Liver (tissue), 9 donors: ENCODE data around the gene PLPP3. TPM values are rescaled to one million over a fixed set of nuclear protein-coding genes. Genes with fewer than 3 reads are reported as not detected.

ENCODE experiments used
- DNase-seq: peaks from one replicate; pipeline ENCODE4 v3.0.0-alpha.2; 2017; ENCODE audit warnings: low spot score
- H3K27ac ChIP-seq, 2 donors: one replicate each; pipeline ENCODE4 v1.7.0; 2013; ENCODE audit warnings: inconsistent platforms in 2 of 2, low read length in 2 of 2, control low read depth in 1 of 2, low read depth in 1 of 2, mild to moderate bottlenecking in 1 of 2
- H3K27me3 ChIP-seq, 4 donors: one replicate each; pipeline versions ENCODE4 v1.6.1 to v1.7.0; 2013; ENCODE audit warnings: low read length in 3 of 4, inconsistent platforms in 1 of 4, mild to moderate bottlenecking in 1 of 4, moderate library complexity in 1 of 4; ENCODE audit not compliant: control insufficient read depth in 4 of 4, insufficient read depth in 4 of 4
- H3K36me3 ChIP-seq, 4 donors: one replicate each; pipeline versions ENCODE4 v1.6.1 to v1.7.0; 2013; ENCODE audit warnings: low read length in 3 of 4, mild to moderate bottlenecking in 3 of 4, low read depth in 1 of 4, moderate library complexity in 1 of 4; ENCODE audit not compliant: control insufficient read depth in 4 of 4, insufficient read depth in 3 of 4
- H3K4me1 ChIP-seq, 4 donors: one replicate each; pipeline versions ENCODE4 v1.6.1 to v1.7.0; 2013; ENCODE audit warnings: low read length in 3 of 4, mild to moderate bottlenecking in 3 of 4, moderate library complexity in 1 of 4; ENCODE audit not compliant: control insufficient read depth in 4 of 4, insufficient read depth in 4 of 4
- H3K4me3 ChIP-seq, 3 donors: one replicate each; pipeline versions ENCODE4 v1.6.1 to v1.7.0; 2013; ENCODE audit warnings: low read length in 3 of 3, control low read depth in 1 of 3, low read depth in 1 of 3, mild to moderate bottlenecking in 1 of 3
- H3K9ac ChIP-seq, 2 donors: one replicate each; pipeline ENCODE4 v1.7.0; 2013; ENCODE audit warnings: low read length in 2 of 2, mild to moderate bottlenecking in 2 of 2, moderate library complexity in 2 of 2, control low read depth in 1 of 2, low read depth in 1 of 2
- H3K9me3 ChIP-seq, 4 donors: one replicate each; pipeline versions ENCODE4 v1.6.1 to v1.7.0; 2013; ENCODE audit warnings: low read length in 3 of 4; ENCODE audit not compliant: control insufficient read depth in 4 of 4
- EGR1 ChIP-seq, 2 donors: IDR thresholded peaks; 2 replicates each; pipeline ENCODE4 v1.6.1; 2016 to 2018; ENCODE audit warnings: antibody characterized with exemption in 2 of 2, low read depth in 2 of 2
- FOXA1 ChIP-seq: IDR thresholded peaks from 2 replicates; pipeline ENCODE4 v1.6.1; 2016; ENCODE audit warnings: antibody characterized with exemption
- FOXA2 ChIP-seq: IDR thresholded peaks from 2 replicates; pipeline ENCODE4 v1.6.1; 2016; ENCODE audit warnings: antibody characterized with exemption
- HNF4A ChIP-seq, 2 donors: conservative IDR thresholded peaks; 2 replicates each; pipeline ENCODE4 v1.6.1; 2016; ENCODE audit warnings: antibody characterized with exemption in 2 of 2, mild to moderate bottlenecking in 2 of 2
- HNF4G ChIP-seq: IDR thresholded peaks from 2 replicates; pipeline ENCODE4 v1.6.1; 2016; ENCODE audit warnings: antibody characterized with exemption
- NR2F2 ChIP-seq: IDR thresholded peaks from 2 replicates; pipeline ENCODE4 v1.6.1; 2016; ENCODE audit warnings: antibody characterized with exemption
- RAD21 ChIP-seq, 2 donors: IDR thresholded peaks; 2 replicates each; pipeline ENCODE4 v1.6.1; 2016; ENCODE audit warnings: antibody characterized with exemption in 2 of 2, mild to moderate bottlenecking in 2 of 2
- RXRA ChIP-seq, 2 donors: IDR thresholded peaks; 2 replicates each; pipeline ENCODE4 v1.6.1; 2017 to 2018; ENCODE audit warnings: antibody characterized with exemption in 2 of 2, mild to moderate bottlenecking in 1 of 2
- SP1 ChIP-seq: IDR thresholded peaks from 2 replicates; pipeline ENCODE4 v1.6.1; 2018; ENCODE audit warnings: antibody characterized with exemption, mild to moderate bottlenecking
- TAF1 ChIP-seq: conservative IDR thresholded peaks from 2 replicates; pipeline ENCODE4 v1.6.1; 2016; ENCODE audit warnings: antibody characterized with exemption, mild to moderate bottlenecking
- YY1 ChIP-seq: IDR thresholded peaks from 2 replicates; pipeline ENCODE4 v1.6.1; 2016; ENCODE audit warnings: antibody characterized with exemption, mild to moderate bottlenecking
- WGBS: extraction: QIAGEN DNeasy Blood & Tissue Kit; methylation state at CpG from one replicate; pipeline ENCODE4 v1.1.7; 2013; 5-methylcytosine and 5-hydroxymethylcytosine counted together
- polyA plus RNA-seq, 2 donors: library from polyadenylated mRNA; stranded (reverse) in 1 of 2; unstranded in 1 of 2; fragments of 200-250 nt in 1 of 2; fragments of >200 nt in 1 of 2; fragmentation: Nextera tagmentation in 1 of 2; extraction: Ambion mirVana in 1 of 2; gene quantifications; one replicate each; pipeline versions ENCODE4 v1.2.1 to v1.2.3, GENCODE V29; 2013 to 2015
- total RNA-seq, 2 donors: library from RNA; depleted of rRNA; stranded (reverse); fragments of >200 nt; gene quantifications; one replicate each; pipeline ENCODE4 v1.2.3, GENCODE V29; 2014
- TF ChIP-seq, protein P1 (sequence below): fragments of 150-350 bp; IDR thresholded peaks from 2 replicates; pipeline ENCODE4 v1.5.1; 2017; ENCODE audit warnings: improper control_type of control experiment, low read depth, low read length; ENCODE audit not compliant: missing input control
- TF ChIP-seq, protein P2 (sequence below): IDR thresholded peaks from 2 replicates; pipeline ENCODE4 v1.6.1; 2016; ENCODE audit warnings: antibody characterized with exemption, mild to moderate bottlenecking
- TF ChIP-seq, protein P3 (sequence below): IDR thresholded peaks from 2 replicates; pipeline ENCODE4 v1.6.1; 2016; ENCODE audit warnings: antibody characterized with exemption
- TF ChIP-seq, protein P4 (sequence below): IDR thresholded peaks from 2 replicates; pipeline ENCODE4 v1.6.1; 2016; ENCODE audit warnings: antibody characterized with exemption
- donor health status: healthy.
- donor health status: healthy.
- donor health status: healthy.
- donor health status: healthy.
- donor health status: healthy.

The PLPP3 gene
- total and polyA plus RNA-seq, 4 donors, result 46.1 to 91.2 (median 67.6) TPM

DNA sequence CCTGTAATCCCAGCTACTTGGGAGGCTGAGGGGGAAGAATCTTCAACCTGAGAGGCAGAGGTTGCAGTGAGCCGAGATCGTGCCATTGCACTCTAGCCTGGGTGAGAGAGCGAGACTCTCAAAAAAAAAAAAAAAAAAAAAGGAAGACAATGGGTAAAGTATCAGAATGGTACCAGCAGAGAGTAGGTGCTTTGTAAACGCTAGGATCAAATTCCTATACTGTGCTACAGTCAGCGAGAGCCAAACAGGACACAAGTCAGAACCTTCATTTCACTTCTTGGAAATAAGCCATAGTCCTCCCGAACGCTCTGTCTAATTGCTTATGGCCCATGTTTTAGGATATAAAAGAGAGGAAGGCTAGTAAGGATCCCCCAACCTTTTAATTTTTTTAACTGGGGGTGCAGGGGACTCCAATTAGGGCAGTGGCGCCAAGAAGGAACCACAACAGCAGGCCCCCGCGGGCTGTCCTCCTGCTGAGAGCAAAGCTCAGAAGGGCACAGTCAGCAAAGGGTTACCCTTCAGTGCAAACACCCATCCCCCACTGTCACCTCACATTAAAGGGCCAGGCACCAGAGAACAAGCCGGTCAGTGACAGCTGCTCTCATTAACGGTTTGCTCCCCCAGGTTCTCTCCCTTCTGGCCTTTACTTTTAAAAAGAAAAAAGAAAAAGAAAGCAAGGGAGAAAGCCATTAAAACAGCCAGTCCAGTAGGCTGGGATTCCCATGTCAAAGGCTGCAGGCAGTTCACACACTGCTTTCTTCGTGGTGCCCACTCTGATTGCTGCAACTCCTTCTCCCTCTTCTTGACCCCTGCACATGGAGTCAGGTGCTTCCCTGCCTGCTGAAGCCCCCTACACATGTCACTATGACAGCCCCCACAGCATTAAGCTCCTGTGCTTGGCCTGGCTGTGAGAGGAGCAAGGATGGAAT, 69.4 kb downstream of the PLPP3 start:
- Histone ChIP-seq H3K36me3 (peaks cover 1 to 50% (median 12%) of the 10 kb centered on the region in 4 donors), H3K4me3 (no peak overlapping the region)
- peak; percentile 50 for DNase-seq

DNA sequence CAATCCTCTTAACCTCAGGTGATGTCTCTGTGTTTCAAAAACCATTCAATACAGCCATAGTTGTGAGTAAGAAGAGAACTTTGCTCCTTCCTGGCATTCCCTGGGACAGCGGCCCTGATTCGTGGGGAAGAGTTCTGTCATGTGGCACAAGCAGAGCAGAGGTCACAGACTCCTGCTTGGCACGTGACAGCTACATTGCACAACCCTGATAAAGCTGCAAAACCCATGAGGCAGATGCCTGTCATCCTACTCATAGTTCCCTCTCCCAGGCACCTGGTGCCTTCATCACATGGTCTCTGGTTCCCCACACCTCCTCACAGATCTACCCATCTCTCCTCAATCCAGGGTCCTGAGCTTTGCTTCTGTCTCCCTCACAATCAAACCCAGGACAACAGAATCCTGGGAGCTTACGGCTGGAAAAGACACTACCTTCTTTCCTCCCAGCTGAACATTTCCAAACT, 70.8 kb downstream of the PLPP3 start:
- Histone ChIP-seq H3K4me1 (peaks cover 16 to 83% (median 55%) of the 10 kb centered on the region in 4 donors), H3K27me3 (no peaks in the 10 kb centered on the region), H3K36me3 (peaks cover 5 to 49% (median 16%) of the 10 kb centered on the region in 4 donors), H3K4me3 (no peak overlapping the region), H3K9ac (peak overlapping the region in 1 of 2 donors; percentile 64), H3K9me3 (no peaks in the 10 kb centered on the region), H3K27ac (peak overlapping the region; percentile 87)
- WGBS, result 17% methylated on average over 4 of the region's 4 CpGs
- DNase-seq, result peak; percentile 69
- TF ChIP-seq FOXA2 (peak; percentile 79), HNF4G (peak; percentile 92), NR2F2 (peak; percentile 87), HNF4A (conservative IDR thresholded peaks at IDR 0.05) (peak; percentile 96 to 97), YY1 (peak; percentile 95), TAF1 (no peak), EGR1 (IDR thresholded peaks at IDR 0.05; ENCODE audit: low read depth in 2 of 2) (peak in 1 of 2 donors; percentile 88), SP1 (peak; percentile 100), RAD21 (IDR thresholded peaks at IDR 0.05) (peak; percentile 68 to 73), FOXA1 (peak; percentile 81)
- TF ChIP-seq, protein P1, sequence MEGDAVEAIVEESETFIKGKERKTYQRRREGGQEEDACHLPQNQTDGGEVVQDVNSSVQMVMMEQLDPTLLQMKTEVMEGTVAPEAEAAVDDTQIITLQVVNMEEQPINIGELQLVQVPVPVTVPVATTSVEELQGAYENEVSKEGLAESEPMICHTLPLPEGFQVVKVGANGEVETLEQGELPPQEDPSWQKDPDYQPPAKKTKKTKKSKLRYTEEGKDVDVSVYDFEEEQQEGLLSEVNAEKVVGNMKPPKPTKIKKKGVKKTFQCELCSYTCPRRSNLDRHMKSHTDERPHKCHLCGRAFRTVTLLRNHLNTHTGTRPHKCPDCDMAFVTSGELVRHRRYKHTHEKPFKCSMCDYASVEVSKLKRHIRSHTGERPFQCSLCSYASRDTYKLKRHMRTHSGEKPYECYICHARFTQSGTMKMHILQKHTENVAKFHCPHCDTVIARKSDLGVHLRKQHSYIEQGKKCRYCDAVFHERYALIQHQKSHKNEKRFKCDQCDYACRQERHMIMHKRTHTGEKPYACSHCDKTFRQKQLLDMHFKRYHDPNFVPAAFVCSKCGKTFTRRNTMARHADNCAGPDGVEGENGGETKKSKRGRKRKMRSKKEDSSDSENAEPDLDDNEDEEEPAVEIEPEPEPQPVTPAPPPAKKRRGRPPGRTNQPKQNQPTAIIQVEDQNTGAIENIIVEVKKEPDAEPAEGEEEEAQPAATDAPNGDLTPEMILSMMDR, result no peak
- TF ChIP-seq, protein P2, sequence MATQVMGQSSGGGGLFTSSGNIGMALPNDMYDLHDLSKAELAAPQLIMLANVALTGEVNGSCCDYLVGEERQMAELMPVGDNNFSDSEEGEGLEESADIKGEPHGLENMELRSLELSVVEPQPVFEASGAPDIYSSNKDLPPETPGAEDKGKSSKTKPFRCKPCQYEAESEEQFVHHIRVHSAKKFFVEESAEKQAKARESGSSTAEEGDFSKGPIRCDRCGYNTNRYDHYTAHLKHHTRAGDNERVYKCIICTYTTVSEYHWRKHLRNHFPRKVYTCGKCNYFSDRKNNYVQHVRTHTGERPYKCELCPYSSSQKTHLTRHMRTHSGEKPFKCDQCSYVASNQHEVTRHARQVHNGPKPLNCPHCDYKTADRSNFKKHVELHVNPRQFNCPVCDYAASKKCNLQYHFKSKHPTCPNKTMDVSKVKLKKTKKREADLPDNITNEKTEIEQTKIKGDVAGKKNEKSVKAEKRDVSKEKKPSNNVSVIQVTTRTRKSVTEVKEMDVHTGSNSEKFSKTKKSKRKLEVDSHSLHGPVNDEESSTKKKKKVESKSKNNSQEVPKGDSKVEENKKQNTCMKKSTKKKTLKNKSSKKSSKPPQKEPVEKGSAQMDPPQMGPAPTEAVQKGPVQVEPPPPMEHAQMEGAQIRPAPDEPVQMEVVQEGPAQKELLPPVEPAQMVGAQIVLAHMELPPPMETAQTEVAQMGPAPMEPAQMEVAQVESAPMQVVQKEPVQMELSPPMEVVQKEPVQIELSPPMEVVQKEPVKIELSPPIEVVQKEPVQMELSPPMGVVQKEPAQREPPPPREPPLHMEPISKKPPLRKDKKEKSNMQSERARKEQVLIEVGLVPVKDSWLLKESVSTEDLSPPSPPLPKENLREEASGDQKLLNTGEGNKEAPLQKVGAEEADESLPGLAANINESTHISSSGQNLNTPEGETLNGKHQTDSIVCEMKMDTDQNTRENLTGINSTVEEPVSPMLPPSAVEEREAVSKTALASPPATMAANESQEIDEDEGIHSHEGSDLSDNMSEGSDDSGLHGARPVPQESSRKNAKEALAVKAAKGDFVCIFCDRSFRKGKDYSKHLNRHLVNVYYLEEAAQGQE, result peak; percentile 81
- TF ChIP-seq, protein P3, sequence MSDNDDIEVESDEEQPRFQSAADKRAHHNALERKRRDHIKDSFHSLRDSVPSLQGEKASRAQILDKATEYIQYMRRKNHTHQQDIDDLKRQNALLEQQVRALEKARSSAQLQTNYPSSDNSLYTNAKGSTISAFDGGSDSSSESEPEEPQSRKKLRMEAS, result peak; percentile 99
- TF ChIP-seq, protein P4, sequence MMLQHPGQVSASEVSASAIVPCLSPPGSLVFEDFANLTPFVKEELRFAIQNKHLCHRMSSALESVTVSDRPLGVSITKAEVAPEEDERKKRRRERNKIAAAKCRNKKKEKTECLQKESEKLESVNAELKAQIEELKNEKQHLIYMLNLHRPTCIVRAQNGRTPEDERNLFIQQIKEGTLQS, result peak; percentile 74

More for the DNA sequence above, 69.4 kb downstream of the PLPP3 start:
- Histone ChIP-seq H3K9me3 (no peaks in the 10 kb centered on the region), H3K9ac (peak overlapping the region; percentile 50 to 59), H3K27ac (peak overlapping the region; percentile 87), H3K27me3 (no peaks in the 10 kb centered on the region), H3K4me1 (peaks cover 16 to 87% (median 55%) of the 10 kb centered on the region in 4 donors)
- WGBS, result 28% methylated on average over 13 of the region's 13 CpGs
- TF ChIP-seq SP1 (peak; percentile 46), TAF1 (no peak), RAD21 (IDR thresholded peaks at IDR 0.05) (peak; percentile 34 to 52), HNF4A (conservative IDR thresholded peaks at IDR 0.05) (peak; percentile 44 to 50), RXRA (IDR thresholded peaks at IDR 0.05) (peak; percentile 41 to 50), YY1 (peak; percentile 27)
- TF ChIP-seq, protein P2, result no peak
- TF ChIP-seq, protein P4, result peak; percentile 37
- TF ChIP-seq, protein P3, result peak; percentile 80
